Tibial nerve (tissue), 4 donors: Measurements from ENCODE around the gene GIT1. TPM values are rescaled to one million over a fixed set of nuclear protein-coding genes. Genes with fewer than 3 reads are reported as not detected.

Experiments used
- DNase-seq, 2 donors: peaks; one replicate each; pipeline ENCODE4 v3.0.0-alpha.2; 2019; ENCODE audit warnings: low spot score in 2 of 2
- H3K27ac ChIP-seq, 4 donors: fragments of 200-600 bp; sonication (generic) in 3 of 4; one replicate each; pipeline ENCODE4 v1.5.1; 2017 to 2019; ENCODE audit warnings: mild to moderate bottlenecking in 1 of 4
- H3K27me3 ChIP-seq, 2 donors: fragments of 200-600 bp; sonication (generic) in 1 of 2; one replicate each; pipeline versions ENCODE4 v1.5.1 to v1.6.0; 2017 to 2019
- H3K36me3 ChIP-seq, 3 donors: fragments of 200-600 bp; sonication (generic); one replicate each; pipeline ENCODE4 v1.5.1; 2018 to 2019
- H3K4me1 ChIP-seq, 4 donors: fragments of 200-600 bp; sonication (generic) in 3 of 4; one replicate each; pipeline ENCODE4 v1.5.1; 2017 to 2019
- H3K4me3 ChIP-seq, 4 donors: fragments of 200-600 bp; sonication (generic) in 3 of 4; one replicate each; pipeline ENCODE4 v1.5.1; 2017 to 2019; ENCODE audit warnings: mild to moderate bottlenecking in 1 of 4, moderate library complexity in 1 of 4
- H3K9me3 ChIP-seq, 4 donors: fragments of 200-600 bp; sonication (generic) in 3 of 4; one replicate each; pipeline ENCODE4 v1.5.1; 2017 to 2019
- CTCF ChIP-seq, 5 experiments: fragments of 200-600 bp in 3 of 5; fragments of 450-650 bp in 2 of 5; sonication (generic) in 3 of 5; IDR thresholded peaks; one replicate each; pipeline ENCODE4 v1.5.1; 2016 to 2019; ENCODE audit warnings: antibody characterized with exemption in 5 of 5, mild to moderate bottlenecking in 3 of 5, moderate library complexity in 2 of 5
- EP300 ChIP-seq, 2 donors: sonication (generic); formaldehyde crosslinking; IDR thresholded peaks; one replicate each; pipeline ENCODE4 v1.6.1; 2017; ENCODE audit warnings: antibody characterized with exemption in 2 of 2, mild to moderate bottlenecking in 1 of 2
- POLR2A ChIP-seq, 2 donors: fragments of 450-650 bp; IDR thresholded peaks; one replicate each; pipeline ENCODE4 v1.6.1; 2017; ENCODE audit warnings: antibody characterized with exemption in 2 of 2, mild to moderate bottlenecking in 2 of 2, moderate library complexity in 2 of 2
- WGBS, 2 donors: methylation state at CpG; one replicate each; pipeline ENCODE4 v1.1.5; 2018; 5-methylcytosine and 5-hydroxymethylcytosine counted together
- total RNA-seq, 4 donors: library from RNA; depleted of rRNA; stranded (reverse); fragments of >200 nt; gene quantifications; one replicate each; pipeline ENCODE4 v1.1.0, GENCODE V29; 2016

The GIT1 gene
- total RNA-seq, 4 donors from 2014 or later: 51.3 to 100 (median 89.7) TPM

- peak overlapping the region; percentile 26 to 50 (median 46) for H3K4me3 ChIP-seq
- 5 to 10% methylated on average over 51 to 60 of the region's 74 CpGs for WGBS, 2 donors
Observed at GRCh38 chr17:29615492-29616299, 26.2 kb upstream of the GIT1 start.

DNA sequence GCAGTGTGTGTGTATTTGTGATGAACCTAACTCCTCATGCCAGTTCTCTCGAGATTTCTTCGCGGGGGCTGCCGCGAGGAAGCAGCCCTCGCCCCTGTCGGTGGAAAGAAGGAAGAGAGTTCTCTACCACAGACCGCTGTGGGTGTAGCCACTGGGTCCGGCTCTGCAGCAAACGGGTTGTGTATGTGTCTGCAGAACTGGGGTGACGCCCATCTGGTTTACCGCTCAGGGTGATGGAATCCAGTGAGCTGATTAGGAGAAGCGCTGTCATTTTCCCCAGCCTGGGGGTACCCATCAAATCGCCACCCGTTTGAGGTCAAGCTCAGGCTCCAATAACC is 25.6 kb upstream of the GIT1 start:
- H3K36me3 ChIP-seq: peaks cover 0 to 14% (median 0%) of the 10 kb centered on the region in 3 donors
- 10 to 29% methylated on average over 10 to 15 of the region's 15 CpGs for WGBS, 2 donors
- H3K27ac ChIP-seq: peak overlapping the region; percentile 56 to 89 (median 77)
- no peak for DNase-seq
- H3K9me3 ChIP-seq: no peaks in the 10 kb centered on the region
- H3K4me3 ChIP-seq: peak overlapping the region; percentile 23 to 50 (median 34)
- peaks cover 0 to 67% (median 51%) of the 10 kb centered on the region in 4 donors for H3K4me1 ChIP-seq
- peaks cover 0 to 5% of the 10 kb centered on the region in 2 donors for H3K27me3 ChIP-seq
- no peak for TF ChIP-seq POLR2A (IDR thresholded peaks at IDR 0.05)
- peak in 1 of 5 experiments; percentile 12 for TF ChIP-seq CTCF (IDR thresholded peaks at IDR 0.05)

More at GRCh38 chr17:29615492-29616299, 26.2 kb upstream of the GIT1 start:
- TF ChIP-seq EP300 (IDR thresholded peaks at IDR 0.05): peak in 1 of 2 donors; percentile 89
- peak in 1 of 5 experiments; percentile 6 for TF ChIP-seq CTCF (IDR thresholded peaks at IDR 0.05)
- peak; percentile 32 to 89 for TF ChIP-seq POLR2A (IDR thresholded peaks at IDR 0.05)
- H3K4me1 ChIP-seq: peaks cover 0 to 67% (median 51%) of the 10 kb centered on the region in 4 donors
- peak; percentile 85 to 87 for DNase-seq
- H3K9me3 ChIP-seq: no peaks in the 10 kb centered on the region
- peaks cover 0 to 5% of the 10 kb centered on the region in 2 donors for H3K27me3 ChIP-seq
- peak overlapping the region; percentile 56 to 89 (median 77) for H3K27ac ChIP-seq
- H3K36me3 ChIP-seq: peaks cover 0 to 9% (median 0%) of the 10 kb centered on the region in 3 donors

GRCh38 chr17:29614349-29615047 is 25.1 kb upstream of the GIT1 start:
- Histone ChIP-seq H3K9me3 (no peaks in the 10 kb centered on the region), H3K27ac (peak overlapping the region; percentile 56 to 89 (median 77)), H3K27me3 (peaks cover 0 to 5% of the 10 kb centered on the region in 2 donors), H3K4me1 (peaks cover 0 to 66% (median 51%) of the 10 kb centered on the region in 4 donors), H3K4me3 (peak overlapping the region; percentile 13 to 50 (median 34)), H3K36me3 (peaks cover 0 to 19% (median 0%) of the 10 kb centered on the region in 3 donors)
- 49 to 57% methylated on average over 15 to 16 of the region's 16 CpGs for WGBS, 2 donors
- DNase-seq: no peak
- TF ChIP-seq EP300 (IDR thresholded peaks at IDR 0.05): no peak
- no peak for TF ChIP-seq CTCF (IDR thresholded peaks at IDR 0.05)
- no peak for TF ChIP-seq POLR2A (IDR thresholded peaks at IDR 0.05)

- Histone ChIP-seq H3K4me1 (peaks cover 0 to 60% (median 51%) of the 10 kb centered on the region in 4 donors), H3K27ac (peak overlapping the region in 3 of 4 donors; percentile 2 to 89 (median 88)), H3K4me3 (peak overlapping the region; percentile 13 to 41 (median 17))
Observed at GRCh38 chr17:29613856-29614255, 24.4 kb upstream of the GIT1 start.

More at GRCh38 chr17:29613856-29614255, 24.4 kb upstream of the GIT1 start:
- 27 to 31% methylated on average over 13 of the region's 13 CpGs for WGBS, 2 donors
- peaks cover 0 to 25% (median 0%) of the 10 kb centered on the region in 3 donors for H3K36me3 ChIP-seq
- H3K27me3 ChIP-seq: peaks cover 0 to 5% of the 10 kb centered on the region in 2 donors
- DNase-seq: no peak
- no peaks in the 10 kb centered on the region for H3K9me3 ChIP-seq
- TF ChIP-seq EP300 (IDR thresholded peaks at IDR 0.05) (no peak), POLR2A (IDR thresholded peaks at IDR 0.05) (no peak), CTCF (IDR thresholded peaks at IDR 0.05) (no peak)
